GM19043 (cell line): Measurements from ENCODE around the gene MED12L.

Experiments
- ATAC-seq: cut with Tn5 transposase; IDR thresholded peaks from one replicate; pipeline ENCODE4 v1.9.1; 2021; ENCODE audit warnings: low read depth; ENCODE audit not compliant: unreplicated experiment

MED12L gene

GRCh38 chr3:151394611-151395010 lies 309.1 kb downstream of the MED12L start:
- ATAC-seq: no peak

DNA sequence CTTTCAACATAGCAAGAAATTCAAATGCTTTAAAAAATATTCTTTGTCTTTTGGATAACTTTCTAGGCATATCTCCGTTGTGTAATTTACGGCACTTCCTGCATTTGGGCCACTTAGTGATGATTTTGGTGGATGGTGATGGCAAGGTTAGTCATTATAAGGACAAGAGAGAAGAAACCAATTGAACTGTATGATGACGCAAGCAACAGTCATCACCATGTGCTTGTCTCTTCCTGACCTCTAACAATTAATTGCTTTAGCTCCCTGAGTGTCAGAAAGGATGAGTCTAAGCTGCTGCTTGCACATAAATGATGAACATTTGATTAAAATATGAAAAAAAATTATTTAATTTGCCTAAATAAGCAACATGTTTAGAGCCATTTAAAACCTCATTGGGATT lies 310.3 kb downstream of the MED12L start:
- no peak for ATAC-seq

- no peak for ATAC-seq
These were observed 313.4 kb downstream of the MED12L start for GRCh38 chr3:151398895-151399294.

- no peak for ATAC-seq
These were observed 314.9 kb downstream of the MED12L start for GRCh38 chr3:151400341-151400740.

GRCh38 chr3:151402349-151402748 lies 316.9 kb downstream of the MED12L start:
- ATAC-seq: no peak

DNA sequence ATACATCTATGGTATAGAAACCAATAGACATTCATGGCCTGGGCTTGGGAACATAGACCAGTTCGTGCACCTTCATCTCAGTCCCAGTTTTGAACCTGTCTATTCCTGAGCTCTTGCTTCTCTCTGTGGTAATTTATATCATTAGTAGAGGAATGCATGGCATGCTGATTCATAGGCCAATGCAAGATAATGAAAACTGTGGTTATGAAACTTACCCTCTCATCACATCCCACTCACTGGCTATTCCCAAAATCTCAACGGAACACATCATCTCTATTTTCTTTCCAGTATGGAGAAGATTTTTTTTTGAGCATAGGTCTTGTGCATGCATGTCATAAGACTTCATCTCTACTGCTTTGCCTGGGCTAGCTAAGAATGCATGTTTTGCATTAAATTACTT lies 317.8 kb downstream of the MED12L start:
- no peak for ATAC-seq

- ATAC-seq: peak; percentile 60
These were observed 318.9 kb downstream of the MED12L start for GRCh38 chr3:151404316-151404715.

DNA sequence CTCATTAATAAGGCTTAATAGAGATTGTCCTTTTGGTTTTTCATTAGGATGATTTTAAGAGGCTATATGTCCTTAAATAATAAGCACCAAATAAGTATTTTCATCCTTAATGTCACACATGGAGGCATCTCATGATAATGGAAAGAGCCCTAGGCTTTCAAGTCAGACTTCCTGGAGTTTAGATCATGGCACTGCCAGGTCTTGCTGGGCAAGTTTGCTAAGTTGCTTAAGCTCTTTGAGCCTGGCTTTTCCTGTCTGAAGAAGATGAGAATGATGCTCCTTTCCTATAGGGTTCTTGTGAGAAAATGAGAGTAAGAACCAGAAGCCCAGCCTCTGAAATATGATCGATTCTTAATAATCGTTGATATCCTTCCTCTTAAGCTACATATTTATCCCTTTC lies 322.5 kb downstream of the MED12L start:
- no peak for ATAC-seq

DNA sequence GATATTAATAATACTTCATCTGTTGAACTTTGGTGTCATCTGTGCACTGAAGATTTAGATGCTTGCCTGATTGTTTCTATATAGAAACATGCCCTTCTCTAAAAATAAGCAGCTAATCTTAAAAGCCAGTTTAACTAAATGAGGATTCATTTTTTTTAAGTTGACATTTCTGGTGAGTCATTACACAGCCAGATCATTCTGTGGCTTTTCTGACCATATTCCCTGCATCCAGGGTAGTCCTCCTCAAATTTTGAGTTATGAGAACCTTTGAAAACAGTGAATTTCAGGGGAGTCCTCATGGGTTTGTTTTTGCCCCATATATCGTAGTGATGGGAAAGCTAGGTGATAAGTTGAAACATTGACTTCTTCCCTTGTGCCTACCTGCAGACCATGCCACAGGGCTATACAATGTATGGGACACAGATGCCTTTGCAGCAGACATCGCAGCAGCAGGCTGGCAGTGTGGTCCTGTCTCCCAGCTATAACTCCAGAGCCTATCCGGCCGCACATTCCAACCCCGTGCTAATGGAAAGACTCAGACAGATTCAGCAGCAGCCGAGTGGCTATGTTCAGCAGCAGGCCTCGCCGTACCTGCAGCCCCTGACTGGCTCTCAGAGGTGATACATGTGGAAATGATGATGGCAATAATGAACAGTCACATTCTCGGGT lies 325.6 kb downstream of the MED12L start:
- ATAC-seq: no peak

DNA sequence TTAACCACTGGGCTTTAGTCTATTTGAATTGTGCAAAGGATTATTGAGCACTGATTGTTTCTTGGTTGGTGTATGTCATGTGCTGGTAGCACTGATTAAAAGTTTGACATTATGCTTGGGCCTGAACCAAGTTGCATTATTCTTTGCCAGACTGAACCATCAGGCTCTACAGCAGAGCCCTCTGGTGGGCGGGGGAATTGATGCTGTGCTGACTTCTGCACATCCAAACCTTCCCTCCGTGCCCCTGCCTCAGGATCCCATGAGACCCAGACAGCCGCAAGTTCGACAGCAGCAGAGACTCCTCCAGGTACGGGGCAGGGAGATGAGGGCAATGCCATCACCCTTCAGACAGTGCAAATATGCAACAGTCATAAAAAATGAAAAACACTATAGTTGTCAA lies 327.5 kb downstream of the MED12L start:
- no peak for ATAC-seq

- ATAC-seq: no peak
These were observed 329.8 kb downstream of the MED12L start for GRCh38 chr3:151415289-151415688.

DNA sequence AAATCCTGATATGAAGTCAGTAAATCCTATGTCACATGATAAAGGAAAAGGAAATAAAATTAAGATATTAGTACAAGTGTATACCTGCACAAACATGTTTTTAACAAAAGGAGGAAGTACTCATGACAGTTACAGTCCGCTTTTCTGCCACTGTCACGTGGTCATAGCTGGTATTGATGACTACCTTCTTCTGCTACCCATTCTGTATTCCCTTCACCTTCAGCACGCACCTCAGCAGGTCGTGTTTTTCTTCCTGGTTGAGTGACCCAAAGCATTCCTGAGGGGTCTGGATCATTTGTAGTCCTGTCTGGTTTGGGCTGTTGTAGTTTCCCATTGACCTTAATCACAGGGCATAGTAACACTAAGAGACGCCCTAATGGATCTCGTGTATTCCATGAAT lies 334.3 kb downstream of the MED12L start:
- no peak for ATAC-seq

GRCh38 chr3:151421938-151422337 lies 336.5 kb downstream of the MED12L start:
- no peak for ATAC-seq

DNA sequence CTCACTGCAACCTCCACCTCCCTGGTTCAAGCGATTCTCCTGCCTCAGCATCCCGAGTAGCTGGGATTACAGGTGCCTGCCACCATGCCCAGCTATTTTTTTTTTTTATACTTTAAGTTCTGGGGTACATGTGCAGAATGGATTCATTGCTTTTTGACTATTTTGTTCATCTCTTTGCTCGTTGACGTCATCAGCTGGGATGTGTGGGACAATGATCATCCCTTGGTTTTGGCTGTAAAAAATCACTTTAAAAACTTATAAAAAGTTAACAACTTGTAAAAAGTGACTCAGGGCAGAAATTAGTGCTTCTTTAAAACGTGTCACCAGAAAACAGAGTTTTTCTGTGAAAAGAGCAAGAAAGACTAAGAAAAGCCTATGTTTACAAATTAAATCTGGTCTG lies 337.6 kb downstream of the MED12L start:
- ATAC-seq: no peak

DNA sequence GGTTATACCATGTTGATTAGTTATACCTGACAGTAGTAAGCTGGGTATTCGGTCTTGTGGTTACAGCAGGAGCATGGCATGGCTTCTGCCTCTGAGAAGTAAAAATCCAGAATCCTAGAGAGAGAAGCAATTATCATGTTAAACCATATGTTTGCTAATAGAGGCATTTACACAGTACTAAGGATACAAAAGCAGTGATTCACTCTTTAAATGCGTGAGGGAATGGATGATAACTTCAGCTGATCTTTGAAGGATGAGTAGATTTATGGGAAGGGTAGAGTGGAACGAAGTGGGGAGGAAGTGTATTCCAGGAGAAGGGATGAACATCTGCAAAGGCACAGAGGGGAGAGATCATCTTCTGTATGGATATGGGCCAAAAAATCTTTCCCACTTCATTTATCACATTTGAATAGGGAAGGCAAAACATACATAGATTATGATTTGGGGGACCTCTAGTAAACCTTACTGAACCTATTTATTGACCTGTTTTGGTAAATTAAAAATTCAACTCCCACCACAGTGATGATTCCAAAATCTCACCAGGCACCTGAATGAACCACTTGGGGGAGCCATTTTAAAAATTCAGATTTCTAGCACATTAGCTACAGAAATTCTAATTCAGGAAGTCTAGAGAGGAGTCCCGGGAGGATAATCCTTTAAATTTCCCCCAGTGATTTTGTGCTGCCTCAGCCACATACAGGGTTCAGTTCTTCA lies 340.3 kb downstream of the MED12L start:
- peak; percentile 18 for ATAC-seq

DNA sequence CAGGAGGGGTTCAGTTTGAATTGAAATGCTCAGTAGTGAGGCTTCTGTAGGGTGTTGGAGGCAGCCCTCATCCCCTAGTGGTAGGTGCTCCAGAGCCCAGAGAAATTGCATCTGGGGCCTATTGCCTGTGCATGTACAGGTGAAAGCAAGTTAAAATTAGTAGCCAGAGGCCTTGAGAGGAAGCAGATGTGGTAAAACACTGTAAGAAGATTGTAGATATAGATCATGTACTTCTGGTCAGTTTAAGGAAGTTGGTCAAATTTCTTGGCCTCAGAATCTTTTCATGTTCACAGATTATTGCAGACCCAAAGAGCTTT lies 340.8 kb downstream of the MED12L start:
- peak; percentile 74 for ATAC-seq

- no peak for ATAC-seq
These were observed 342.9 kb downstream of the MED12L start for GRCh38 chr3:151428386-151428785.

GRCh38 chr3:151430821-151431484 lies 345.5 kb downstream of the MED12L start:
- no peak for ATAC-seq

DNA sequence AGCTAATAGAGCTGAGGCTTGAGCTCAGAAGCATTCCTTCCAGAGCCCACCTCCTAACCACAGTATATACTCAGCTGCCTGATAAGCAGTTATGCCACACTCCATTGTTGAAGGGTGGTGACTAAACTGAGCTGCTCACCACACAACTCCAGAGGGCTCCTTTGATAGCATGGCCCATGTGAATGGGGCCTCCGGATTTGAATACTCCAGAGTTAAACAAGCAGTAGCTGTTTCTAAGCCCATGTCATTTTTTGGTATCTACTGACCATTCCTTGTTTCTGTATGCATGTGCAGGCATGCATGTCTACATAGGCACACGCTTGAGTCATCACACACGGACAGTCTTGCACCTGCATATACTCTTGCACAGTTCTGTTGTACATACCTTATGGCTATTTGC lies 346.5 kb downstream of the MED12L start:
- ATAC-seq: no peak

DNA sequence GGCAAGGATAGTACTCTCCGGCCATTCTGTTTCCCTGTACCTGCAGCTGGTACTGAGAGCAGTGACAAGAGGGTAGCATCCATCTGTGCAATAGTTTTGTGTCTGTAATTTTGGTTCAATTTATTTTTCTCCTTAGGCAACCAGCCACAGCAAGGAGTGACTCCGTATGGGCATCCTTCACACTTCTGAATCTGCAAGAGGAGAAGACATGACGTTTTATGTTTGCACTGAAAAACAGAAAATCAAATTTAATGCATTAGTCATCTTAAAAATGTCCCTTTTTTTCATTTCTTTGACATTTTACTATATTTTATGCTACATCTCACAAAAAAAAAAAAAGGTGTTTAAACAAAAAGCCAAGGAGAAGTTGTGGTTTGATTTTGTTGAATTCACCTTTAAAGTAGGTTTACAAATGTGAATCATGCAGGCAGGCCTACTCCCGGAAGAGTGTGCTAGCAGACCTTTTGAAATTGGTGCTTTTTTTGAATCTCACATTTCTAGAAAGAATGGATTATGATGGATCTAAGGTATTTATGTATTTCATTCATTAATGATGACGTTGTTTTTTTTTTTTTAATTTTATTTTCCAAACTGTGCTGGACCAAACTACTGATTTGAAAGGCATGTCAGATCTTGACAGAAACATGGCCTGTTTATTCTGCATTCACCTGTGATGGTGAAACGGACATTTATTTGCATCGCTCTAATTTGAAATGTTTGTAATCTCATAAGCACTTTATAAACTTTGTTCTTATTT lies 347.3 kb downstream of the MED12L start:
- ATAC-seq: no peak

GRCh38 chr3:151434151-151434890 lies 348.9 kb downstream of the MED12L start:
- ATAC-seq: no peak
